Caco-2 (cell line): ENCODE data around the gene DOCK4. TPM values are rescaled to one million over a fixed set of nuclear protein-coding genes. Genes with fewer than 3 reads are reported as not detected.

Source experiments
- BruUV-seq: library from RNA; stranded (reverse); fragments of 400-500 nt; replicated peaks from 2 replicates; lab custom pipeline; 2021; lab: Mats Ljungman, UMichigan
- CTCF ChIA-PET: fragments of 300-600 bp; sonication (Branson Sonifier 250); formaldehyde crosslinking; loops from one replicate; lab custom pipeline; 2022; ENCODE audit warnings: antibody characterized with exemption; lab: Charles Lee
- POLR2A ChIA-PET: fragments of 300-600 bp; sonication (Branson Sonifier 250); formaldehyde crosslinking; loops from one replicate; lab custom pipeline; 2022; ENCODE audit warnings: antibody characterized with exemption; lab: Charles Lee
- DNase-seq, 2 experiments: peaks; one replicate each; pipeline versions ENCODE4 v3.0.0 to v3.0.0-alpha.2; 2020 to 2022
- H3K27me3 ChIP-seq: replicated peaks from 2 replicates; pipeline ENCODE4 v1.6.0; 2011; ENCODE audit warnings: low read length; ENCODE audit not compliant: control insufficient read depth, insufficient read depth
- H3K36me3 ChIP-seq: 2 replicates; pipeline ENCODE4 v1.5.1; 2011; ENCODE audit warnings: low read length; ENCODE audit not compliant: control insufficient read depth, insufficient read depth
- H3K4me1 ChIP-seq: fragments of 250-450 bp; sonication (Bioruptor Pico); 2 replicates; pipeline ENCODE4 v1.5.1; 2020; ENCODE audit warnings: mild to moderate bottlenecking
- H3K4me3 ChIP-seq: 2 replicates; pipeline ENCODE4 v1.5.1; 2011; ENCODE audit warnings: low read depth, mild to moderate bottlenecking, control low read depth, low read length
- H3K9me3 ChIP-seq: fragments of 250-450 bp; sonication (Bioruptor Pico); 2 replicates; pipeline ENCODE4 v1.5.1; 2020; ENCODE audit warnings: mild to moderate bottlenecking, moderate library complexity
- H3K27ac Mint-ChIP-seq: one replicate; pipeline ENCODE4 v1.8.0; 2022; ENCODE audit warnings: mixed read lengths; ENCODE audit not compliant: unreplicated experiment
- H3K27me3 Mint-ChIP-seq: one replicate; pipeline ENCODE4 v1.8.0; 2022; ENCODE audit warnings: mixed read lengths; ENCODE audit not compliant: insufficient read depth, unreplicated experiment
- H3K36me3 Mint-ChIP-seq: one replicate; pipeline ENCODE4 v1.8.0; 2022; ENCODE audit warnings: mild to moderate bottlenecking, mixed read lengths; ENCODE audit not compliant: insufficient read depth, unreplicated experiment
- H3K4me1 Mint-ChIP-seq: one replicate; pipeline ENCODE4 v1.8.0; 2022; ENCODE audit warnings: low read depth, mixed read lengths; ENCODE audit not compliant: unreplicated experiment
- H3K4me3 Mint-ChIP-seq: one replicate; pipeline ENCODE4 v1.8.0; 2022; ENCODE audit warnings: mild to moderate bottlenecking, moderate library complexity, mixed read lengths; ENCODE audit not compliant: unreplicated experiment
- H3K9me3 Mint-ChIP-seq: one replicate; pipeline ENCODE4 v1.8.0; 2022; ENCODE audit warnings: mixed read lengths; ENCODE audit not compliant: unreplicated experiment
- intact Hi-C: fragments of 100-400 bp; cut with micrococcal nuclease; formaldehyde crosslinking; loops from one replicate; pipeline ENCODE4 v1.10.0; 2022; ENCODE audit not compliant: unreplicated experiment
- total RNA-seq: library from RNA; stranded (reverse); gene quantifications from 2 replicates; pipeline ENCODE4 v1.2.3, GENCODE V29; 2022
- TF ChIP-seq, protein P1 (sequence below), 2 experiments: fragments of 200-600 bp in 1 of 2; IDR thresholded peaks; 1 replicate in 1 of 2; 2 replicates in 1 of 2; pipeline versions ENCODE4 v1.5.1 to v1.8.0; 2011 to 2022; ENCODE audit warnings: antibody characterized with exemption in 1 of 2, control low read depth in 1 of 2, inconsistent platforms in 1 of 2, low read depth in 1 of 2, low read length in 1 of 2, mild to moderate bottlenecking in 1 of 2, moderate library complexity in 1 of 2; ENCODE audit not compliant: insufficient read depth in 1 of 2, severe bottlenecking in 1 of 2, unreplicated experiment in 1 of 2

The DOCK4 gene
- total RNA-seq, 1 experiment from 2014 or later: 2.0 TPM

DNA sequence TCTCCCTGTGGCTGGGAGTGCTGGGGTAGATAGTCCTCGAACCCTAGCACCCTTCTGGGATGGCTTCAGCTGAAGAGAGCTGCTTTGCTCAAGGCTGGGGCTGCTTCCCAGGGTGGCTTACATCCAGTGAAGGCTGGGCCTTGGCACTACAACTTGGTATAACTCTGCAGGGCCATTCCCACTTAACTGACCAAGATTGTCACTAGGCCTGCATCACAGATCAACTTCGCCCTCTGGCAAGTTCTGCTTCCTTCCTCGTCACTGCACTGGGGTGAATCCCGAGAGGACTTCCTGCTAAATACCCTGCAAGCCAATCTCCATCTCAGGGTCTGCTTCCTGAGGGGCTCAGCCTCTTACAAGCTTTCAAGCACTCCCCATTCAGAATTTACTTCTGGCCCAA is 195.2 kb downstream of the DOCK4 start:
- no peak overlapping the region for H3K27ac Mint-ChIP-seq
- H3K4me3 Mint-ChIP-seq: no peak overlapping the region
- no peaks in the 10 kb centered on the region for H3K27me3 Mint-ChIP-seq
- no peaks in the 10 kb centered on the region for H3K9me3 ChIP-seq
- ChIA-PET POLR2A (no interaction called here), CTCF (no interaction called here)
- intact Hi-C loops: no loop called here
- no peak for DNase-seq
- no TSS peak for BruUV-seq
- TF ChIP-seq, protein P1, sequence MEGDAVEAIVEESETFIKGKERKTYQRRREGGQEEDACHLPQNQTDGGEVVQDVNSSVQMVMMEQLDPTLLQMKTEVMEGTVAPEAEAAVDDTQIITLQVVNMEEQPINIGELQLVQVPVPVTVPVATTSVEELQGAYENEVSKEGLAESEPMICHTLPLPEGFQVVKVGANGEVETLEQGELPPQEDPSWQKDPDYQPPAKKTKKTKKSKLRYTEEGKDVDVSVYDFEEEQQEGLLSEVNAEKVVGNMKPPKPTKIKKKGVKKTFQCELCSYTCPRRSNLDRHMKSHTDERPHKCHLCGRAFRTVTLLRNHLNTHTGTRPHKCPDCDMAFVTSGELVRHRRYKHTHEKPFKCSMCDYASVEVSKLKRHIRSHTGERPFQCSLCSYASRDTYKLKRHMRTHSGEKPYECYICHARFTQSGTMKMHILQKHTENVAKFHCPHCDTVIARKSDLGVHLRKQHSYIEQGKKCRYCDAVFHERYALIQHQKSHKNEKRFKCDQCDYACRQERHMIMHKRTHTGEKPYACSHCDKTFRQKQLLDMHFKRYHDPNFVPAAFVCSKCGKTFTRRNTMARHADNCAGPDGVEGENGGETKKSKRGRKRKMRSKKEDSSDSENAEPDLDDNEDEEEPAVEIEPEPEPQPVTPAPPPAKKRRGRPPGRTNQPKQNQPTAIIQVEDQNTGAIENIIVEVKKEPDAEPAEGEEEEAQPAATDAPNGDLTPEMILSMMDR (IDR thresholded peaks at IDR 0.05; ENCODE audit: insufficient read depth in 1 of 2, low read depth in 1 of 2, low read length in 1 of 2, severe bottlenecking in 1 of 2, unreplicated experiment in 1 of 2): no peak
- peaks cover 21% of the 10 kb centered on the region for H3K4me1 Mint-ChIP-seq
- no peaks in the 10 kb centered on the region for H3K9me3 Mint-ChIP-seq
- H3K27me3 ChIP-seq: no peaks in the 10 kb centered on the region
- no peak overlapping the region for H3K4me3 ChIP-seq
- no peaks in the 10 kb centered on the region for H3K36me3 Mint-ChIP-seq
- H3K36me3 ChIP-seq: no peaks in the 10 kb centered on the region; the same call in 1 of the 2 replicates
- peaks cover 10% of the 10 kb centered on the region for H3K4me1 ChIP-seq

DNA sequence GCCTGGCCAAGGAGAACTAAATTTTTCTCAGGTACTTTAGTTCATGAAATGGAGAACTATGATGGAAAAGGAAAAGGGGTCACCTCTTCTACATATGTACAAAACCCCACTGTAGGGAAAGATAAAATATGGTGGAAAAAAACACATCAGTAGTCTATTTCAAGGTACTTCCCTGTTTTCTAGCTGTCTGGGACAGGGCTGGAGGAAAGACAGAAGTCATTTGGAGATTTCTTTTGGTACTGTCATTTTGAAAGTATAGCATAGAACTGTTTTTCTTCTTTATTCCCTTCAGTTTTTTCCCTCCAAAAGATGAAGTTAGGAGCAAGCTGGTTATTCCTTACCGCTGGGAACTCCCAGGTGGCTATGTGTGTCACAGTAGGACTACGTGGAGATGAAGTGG is 196.1 kb downstream of the DOCK4 start:
- intact Hi-C loops: no loop called here
- no peaks in the 10 kb centered on the region for H3K27me3 Mint-ChIP-seq
- H3K9me3 Mint-ChIP-seq: no peaks in the 10 kb centered on the region
- no TSS peak for BruUV-seq
- H3K4me3 ChIP-seq: no peak overlapping the region
- TF ChIP-seq, protein P1 (IDR thresholded peaks at IDR 0.05; ENCODE audit: insufficient read depth in 1 of 2, low read depth in 1 of 2, low read length in 1 of 2, severe bottlenecking in 1 of 2, unreplicated experiment in 1 of 2): no peak
- H3K27me3 ChIP-seq: no peaks in the 10 kb centered on the region
- H3K36me3 ChIP-seq: no peaks in the 10 kb centered on the region; the same call in 1 of the 2 replicates
- H3K36me3 Mint-ChIP-seq: no peaks in the 10 kb centered on the region
- DNase-seq: no peak
- peaks cover 10% of the 10 kb centered on the region for H3K4me1 ChIP-seq
- POLR2A ChIA-PET: no interaction called here
- no peak overlapping the region for H3K4me3 Mint-ChIP-seq
- no peaks in the 10 kb centered on the region for H3K9me3 ChIP-seq
- H3K27ac Mint-ChIP-seq: no peak overlapping the region
- CTCF ChIA-PET: no interaction called here
- H3K4me1 Mint-ChIP-seq: peaks cover 21% of the 10 kb centered on the region

DNA sequence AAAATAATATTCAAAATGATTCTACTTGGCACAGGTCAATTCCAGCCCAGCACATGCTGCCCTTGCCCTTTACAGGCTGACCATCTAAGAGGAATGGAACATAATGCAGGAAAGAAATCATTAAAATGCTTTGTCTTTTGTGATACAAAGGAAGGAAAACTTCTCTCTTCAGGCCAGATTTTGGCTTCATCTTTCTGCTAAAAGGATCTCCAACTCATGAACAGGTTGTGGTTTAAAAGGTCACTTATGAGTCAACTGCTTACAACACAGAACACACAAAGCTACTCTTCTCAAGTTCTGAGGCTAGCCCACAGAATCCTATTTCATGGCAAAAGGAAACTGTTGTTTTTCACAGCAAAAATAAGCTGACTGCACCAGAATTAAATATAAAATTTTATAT is 197.1 kb downstream of the DOCK4 start:
- H3K9me3 Mint-ChIP-seq: no peaks in the 10 kb centered on the region

More for the DNA sequence above, 197.1 kb downstream of the DOCK4 start:
- intact Hi-C loops: no loop called here
- H3K9me3 ChIP-seq: no peaks in the 10 kb centered on the region
- BruUV-seq: no TSS peak
- ChIA-PET POLR2A (no interaction called here), CTCF (no interaction called here)
- Mint-ChIP-seq H3K27me3 (no peaks in the 10 kb centered on the region), H3K4me3 (no peak overlapping the region), H3K36me3 (no peaks in the 10 kb centered on the region), H3K4me1 (peaks cover 21% of the 10 kb centered on the region), H3K27ac (no peak overlapping the region)
- no peak for DNase-seq
- H3K36me3 ChIP-seq: no peaks in the 10 kb centered on the region; the same call in 1 of the 2 replicates
- TF ChIP-seq, protein P1 (IDR thresholded peaks at IDR 0.05; ENCODE audit: insufficient read depth in 1 of 2, low read depth in 1 of 2, low read length in 1 of 2, severe bottlenecking in 1 of 2, unreplicated experiment in 1 of 2): no peak
- H3K27me3 ChIP-seq: no peaks in the 10 kb centered on the region
- H3K4me1 ChIP-seq: peaks cover 10% of the 10 kb centered on the region
- no peak overlapping the region for H3K4me3 ChIP-seq
